Spleen (tissue), 11 donors: ENCODE measurements around the gene CYGB. TPM values are rescaled to one million over a fixed set of nuclear protein-coding genes. Genes with fewer than 3 reads are reported as not detected.

Experiments used
- DNase-seq: peaks from one replicate; pipeline ENCODE4 v3.0.0-alpha.2; 2020
- H3K27ac ChIP-seq, 8 donors: fragments of 200-600 bp; sonication (generic) in 7 of 8; 1 replicate in 4 of 8; 2 replicates in 4 of 8; pipeline versions ENCODE4 v1.5.0 to v1.8.0; 2016 to 2021; ENCODE audit warnings: inconsistent platforms in 4 of 8, mild to moderate bottlenecking in 4 of 8, moderate library complexity in 1 of 8
- H3K27me3 ChIP-seq, 7 donors: fragments of 200-600 bp; sonication (generic) in 6 of 7; replicated peaks in 1 of 7; 1 replicate in 4 of 7; 2 replicates in 3 of 7; pipeline versions ENCODE4 v1.5.0 to v1.8.0; 2016 to 2021; ENCODE audit warnings: inconsistent platforms in 3 of 7, mild to moderate bottlenecking in 1 of 7
- H3K36me3 ChIP-seq, 6 donors: fragments of 200-600 bp; sonication (generic) in 5 of 6; 1 replicate in 4 of 6; 2 replicates in 2 of 6; pipeline versions ENCODE4 v1.5.0 to v1.8.0; 2016 to 2021; ENCODE audit warnings: inconsistent platforms in 2 of 6
- H3K4me1 ChIP-seq, 6 donors: fragments of 200-600 bp; sonication (generic) in 5 of 6; 1 replicate in 3 of 6; 2 replicates in 3 of 6; pipeline versions ENCODE4 v1.5.0 to v1.8.0; 2016 to 2021; ENCODE audit warnings: inconsistent platforms in 3 of 6
- H3K4me3 ChIP-seq, 8 donors: fragments of 200-600 bp; sonication (generic) in 7 of 8; 1 replicate in 4 of 8; 2 replicates in 4 of 8; pipeline versions ENCODE4 v1.5.0 to v1.8.0; 2016 to 2021; ENCODE audit warnings: inconsistent platforms in 4 of 8, mild to moderate bottlenecking in 4 of 8, moderate library complexity in 2 of 8
- H3K9me3 ChIP-seq, 8 donors: fragments of 200-600 bp; sonication (generic) in 7 of 8; 1 replicate in 4 of 8; 2 replicates in 4 of 8; pipeline versions ENCODE4 v1.5.0 to v1.8.0; 2016 to 2021; ENCODE audit warnings: inconsistent platforms in 4 of 8
- POLR2A ChIP-seq, 3 donors: fragments of 450-650 bp; IDR thresholded peaks; one replicate each; pipeline ENCODE4 v1.5.1; 2017; ENCODE audit warnings: antibody characterized with exemption in 3 of 3, mild to moderate bottlenecking in 1 of 3
- POLR2AphosphoS5 ChIP-seq, 3 donors: sonication (generic); formaldehyde crosslinking; IDR thresholded peaks; one replicate each; pipeline ENCODE4 v1.5.1; 2017; ENCODE audit warnings: antibody characterized with exemption in 3 of 3
- WGBS, 5 donors: extraction: QIAGEN DNeasy Blood & Tissue Kit in 3 of 5; methylation state at CpG; one replicate each; pipeline versions ENCODE4 v1.1.5 to v1.1.7; 2013 to 2018; 5-methylcytosine and 5-hydroxymethylcytosine counted together
- intact Hi-C: fragments of 100-400 bp; cut with DNase I; formaldehyde crosslinking; loops from one replicate; pipeline ENCODE4 v1.15.0; 2023; ENCODE audit warnings: low total_unique reads
- polyA plus RNA-seq, 3 donors: library from polyadenylated mRNA; stranded (reverse); fragments of 200-250 nt; gene quantifications; one replicate each; pipeline ENCODE4 v1.2.1, GENCODE V29; 2013
- total RNA-seq, 7 donors: library from RNA; depleted of rRNA in 3 of 7; stranded (reverse); fragments of >200 nt in 3 of 7; fragmentation: NEBNext Ultra II Directional in 4 of 7; extraction: Animal tissue kit (Norgen Biotek cat#: 25700) in 4 of 7; gene quantifications; one replicate each; pipeline versions ENCODE4 v1.1.0 to v1.2.1, GENCODE V29; 2016 to 2021
- TF ChIP-seq, protein P1 (sequence below), 11 experiments: fragments of 200-600 bp in 7 of 11; fragments of 450-650 bp in 4 of 11; sonication (generic) in 4 of 11; IDR thresholded peaks in 8 of 11; conservative IDR thresholded peaks in 3 of 11; 1 replicate in 7 of 11; 2 replicates in 4 of 11; pipeline versions ENCODE4 v1.4.0 to v1.8.0; 2016 to 2021; ENCODE audit warnings: antibody characterized with exemption in 11 of 11, inconsistent platforms in 4 of 11, mild to moderate bottlenecking in 1 of 11
- donor health status: healthy with polysubstance abuse.
- donor health status: DM: no; HTN: no; CAD: no; lungs with moderate emphysema.
- donor health status: DM: no; HTN: no; CAD: no.
- donor health status: Bipolar disorder and iron deficiency.
- donor health status: healthy.
- donor health status: DM: no; HTN: no; CAD: no.
- donor health status: DM: yes; HTN: yes; CAD: no.

Gene CYGB
- total and polyA plus RNA-seq, 10 donors, result 3.5 to 21.0 (median 7.7) TPM

DNA sequence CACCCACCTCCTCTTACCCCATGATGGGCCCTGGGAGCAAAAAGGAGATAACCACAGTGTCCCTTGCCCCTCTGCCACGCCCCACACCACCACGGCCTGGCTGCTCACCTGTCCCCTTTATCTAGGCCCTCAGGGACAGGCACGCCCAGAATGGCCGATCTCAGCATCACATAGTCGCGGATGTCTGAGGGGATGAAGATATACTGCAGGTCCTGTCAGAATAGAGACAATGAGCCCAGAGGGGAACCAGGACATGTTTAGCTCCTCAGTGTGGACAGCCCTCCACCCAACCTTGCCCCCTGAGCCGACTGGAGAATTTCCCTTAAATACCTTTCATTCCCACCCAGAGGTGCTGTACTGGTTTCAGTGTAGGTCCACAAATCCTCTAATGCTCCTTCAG is 32.9 kb upstream of the CYGB start:
- peak; percentile 58 for DNase-seq
- peaks cover 0 to 25% (median 11%) of the 10 kb centered on the region in 6 donors for H3K36me3 ChIP-seq
- H3K27ac ChIP-seq, result peak overlapping the region in 1 of 8 donors; percentile 24
- no peaks in the 10 kb centered on the region for H3K9me3 ChIP-seq
- intact Hi-C loops, result no loop called here
- WGBS, 5 donors, result 79 to 95% (median 93%) methylated on average over 7 of the region's 7 CpGs
- H3K4me3 ChIP-seq, result no peak overlapping the region
- no peaks in the 10 kb centered on the region for H3K27me3 ChIP-seq
- TF ChIP-seq POLR2AphosphoS5 (IDR thresholded peaks at IDR 0.05) (no peak), POLR2A (IDR thresholded peaks at IDR 0.05) (no peak)
- TF ChIP-seq, protein P1, sequence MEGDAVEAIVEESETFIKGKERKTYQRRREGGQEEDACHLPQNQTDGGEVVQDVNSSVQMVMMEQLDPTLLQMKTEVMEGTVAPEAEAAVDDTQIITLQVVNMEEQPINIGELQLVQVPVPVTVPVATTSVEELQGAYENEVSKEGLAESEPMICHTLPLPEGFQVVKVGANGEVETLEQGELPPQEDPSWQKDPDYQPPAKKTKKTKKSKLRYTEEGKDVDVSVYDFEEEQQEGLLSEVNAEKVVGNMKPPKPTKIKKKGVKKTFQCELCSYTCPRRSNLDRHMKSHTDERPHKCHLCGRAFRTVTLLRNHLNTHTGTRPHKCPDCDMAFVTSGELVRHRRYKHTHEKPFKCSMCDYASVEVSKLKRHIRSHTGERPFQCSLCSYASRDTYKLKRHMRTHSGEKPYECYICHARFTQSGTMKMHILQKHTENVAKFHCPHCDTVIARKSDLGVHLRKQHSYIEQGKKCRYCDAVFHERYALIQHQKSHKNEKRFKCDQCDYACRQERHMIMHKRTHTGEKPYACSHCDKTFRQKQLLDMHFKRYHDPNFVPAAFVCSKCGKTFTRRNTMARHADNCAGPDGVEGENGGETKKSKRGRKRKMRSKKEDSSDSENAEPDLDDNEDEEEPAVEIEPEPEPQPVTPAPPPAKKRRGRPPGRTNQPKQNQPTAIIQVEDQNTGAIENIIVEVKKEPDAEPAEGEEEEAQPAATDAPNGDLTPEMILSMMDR (IDR thresholded peaks at IDR 0.05 in 8 of 11, conservative IDR thresholded peaks at IDR 0.05 in 3 of 11), result no peak
- peaks cover 4 to 50% (median 20%) of the 10 kb centered on the region in 6 donors for H3K4me1 ChIP-seq

DNA sequence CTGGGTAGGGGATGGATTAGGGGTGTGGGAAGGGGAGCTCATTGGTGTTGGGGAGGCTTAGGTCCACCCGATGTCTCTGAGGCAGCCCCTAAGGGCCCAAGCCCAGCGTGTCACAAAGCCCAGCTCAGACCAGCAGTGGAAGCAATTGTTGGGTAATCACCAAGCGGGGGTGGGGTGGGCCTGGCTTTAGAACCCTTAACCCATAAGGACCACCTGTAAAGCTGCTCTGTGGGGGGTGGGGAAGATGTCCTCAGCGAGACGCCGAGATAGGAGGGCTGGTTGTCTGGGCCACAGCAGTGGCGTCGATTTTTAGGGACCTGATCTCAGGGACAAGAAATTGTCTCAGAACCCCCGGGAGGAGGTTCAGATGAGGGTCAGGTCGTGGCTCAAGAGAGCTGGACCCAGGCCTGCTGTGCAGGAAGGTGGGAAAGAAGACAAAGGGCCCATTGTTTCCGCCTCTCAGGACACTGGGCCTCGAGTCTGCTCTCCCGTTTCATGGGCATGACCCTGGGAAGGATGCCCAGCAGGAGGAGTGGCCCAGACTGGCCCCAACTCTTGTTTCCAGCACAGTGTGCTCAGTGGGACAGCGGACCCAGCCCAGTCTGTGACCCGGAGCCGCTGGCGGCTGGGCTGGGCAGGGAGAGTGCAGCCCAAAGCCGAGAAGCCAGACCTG is 32.2 kb upstream of the CYGB start:
- Histone ChIP-seq H3K4me1 (peaks cover 4 to 50% (median 20%) of the 10 kb centered on the region in 6 donors), H3K27ac (peak overlapping the region in 1 of 8 donors; percentile 24), H3K4me3 (no peak overlapping the region), H3K9me3 (no peaks in the 10 kb centered on the region), H3K36me3 (peaks cover 0 to 32% (median 16%) of the 10 kb centered on the region in 6 donors), H3K27me3 (no peaks in the 10 kb centered on the region)
- intact Hi-C loops, result no loop called here
- TF ChIP-seq POLR2A (IDR thresholded peaks at IDR 0.05) (no peak), POLR2AphosphoS5 (IDR thresholded peaks at IDR 0.05) (peak; percentile 40 to 74 (median 70))
- TF ChIP-seq, protein P1 (IDR thresholded peaks at IDR 0.05 in 8 of 11, conservative IDR thresholded peaks at IDR 0.05 in 3 of 11), result peak in 1 of 11 experiments; percentile 14
- 60 to 80% (median 70%) methylated on average over 18 of the region's 18 CpGs for WGBS, 5 donors
- peak; percentile 82 for DNase-seq

DNA sequence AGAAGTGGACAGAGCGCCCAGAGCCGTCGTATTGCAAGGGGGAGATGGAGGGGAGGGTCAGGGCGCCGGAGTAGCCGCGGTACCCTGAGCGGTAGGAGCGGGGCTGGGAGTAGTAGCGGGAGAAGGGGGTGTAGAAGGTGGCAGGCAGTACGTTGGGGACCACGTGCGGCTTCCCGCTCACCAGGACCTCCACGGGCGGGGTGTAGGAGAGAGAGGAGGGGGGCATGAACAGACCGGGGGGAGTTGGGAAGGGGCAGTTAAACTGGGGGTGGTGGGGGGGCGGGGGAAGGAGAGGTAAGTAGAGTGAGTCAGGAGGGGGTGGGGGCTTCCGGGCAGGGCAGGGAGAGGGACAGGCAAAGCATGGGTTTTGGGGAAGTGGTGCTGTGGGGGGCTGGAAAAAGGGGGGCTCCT is 31.3 kb upstream of the CYGB start:
- 24 to 33% (median 29%) methylated on average over 19 of the region's 19 CpGs for WGBS, 5 donors
- no peaks in the 10 kb centered on the region for H3K27me3 ChIP-seq
- TF ChIP-seq, protein P1 (IDR thresholded peaks at IDR 0.05 in 8 of 11, conservative IDR thresholded peaks at IDR 0.05 in 3 of 11), result no peak
- TF ChIP-seq POLR2AphosphoS5 (IDR thresholded peaks at IDR 0.05), result peak in 1 of 3 donors; percentile 17
- intact Hi-C loops, result no loop called here
- H3K36me3 ChIP-seq, result peaks cover 0 to 41% (median 21%) of the 10 kb centered on the region in 6 donors
- peaks cover 4 to 50% (median 20%) of the 10 kb centered on the region in 6 donors for H3K4me1 ChIP-seq
- H3K4me3 ChIP-seq, result no peak overlapping the region
- no peaks in the 10 kb centered on the region for H3K9me3 ChIP-seq
- no peak overlapping the region for H3K27ac ChIP-seq
- peak; percentile 69 for DNase-seq

DNA sequence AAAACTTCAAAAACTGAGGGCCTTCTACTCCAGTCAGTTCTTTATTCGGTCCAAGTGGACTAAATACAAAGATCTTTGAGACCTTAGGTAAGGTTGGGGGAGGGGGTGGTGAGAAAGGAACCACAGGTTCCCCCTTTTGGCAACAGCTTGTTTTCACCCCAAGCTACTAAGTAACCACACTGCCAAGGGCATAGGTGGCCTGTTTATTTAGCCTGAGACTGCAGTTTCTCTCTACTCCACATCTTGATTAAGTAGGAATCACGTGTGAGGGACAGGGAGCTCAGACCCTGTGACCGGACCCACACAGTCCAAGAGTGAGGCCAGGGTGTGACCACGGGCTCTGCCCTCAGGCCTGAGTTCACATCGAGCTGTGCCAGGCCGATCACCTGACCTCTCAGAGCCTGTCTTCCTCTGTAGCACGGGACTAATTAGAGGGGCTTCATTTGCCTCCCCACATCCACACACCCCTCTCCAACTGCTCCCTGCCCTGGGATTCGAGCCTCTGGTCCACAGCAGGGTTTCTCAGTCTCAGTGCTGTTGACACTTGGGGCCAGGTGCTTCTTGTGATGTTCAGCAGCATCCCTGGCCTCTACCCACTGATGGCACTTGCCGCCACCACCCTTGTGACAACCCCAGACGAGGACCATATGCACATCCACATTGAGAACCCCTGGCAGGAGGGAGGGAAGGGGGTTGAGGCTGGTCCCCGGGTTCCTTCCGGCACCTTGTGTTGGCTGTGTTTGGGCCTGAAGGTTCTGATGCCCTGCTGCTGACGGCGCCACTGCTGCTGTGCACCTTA is 30.3 kb upstream of the CYGB start:
- H3K4me1 ChIP-seq, result peaks cover 4 to 57% (median 24%) of the 10 kb centered on the region in 6 donors
- peak overlapping the region in 1 of 8 donors; percentile 26 for H3K4me3 ChIP-seq
- 54 to 70% (median 58%) methylated on average over 10 to 14 of the region's 14 CpGs for WGBS, 5 donors
- DNase-seq, result peak; percentile 79
- no peaks in the 10 kb centered on the region for H3K9me3 ChIP-seq
- TF ChIP-seq POLR2A (IDR thresholded peaks at IDR 0.05) (no peak), POLR2AphosphoS5 (IDR thresholded peaks at IDR 0.05) (peak; percentile 35 to 63 (median 50))
- TF ChIP-seq, protein P1 (IDR thresholded peaks at IDR 0.05 in 8 of 11, conservative IDR thresholded peaks at IDR 0.05 in 3 of 11), result peak in 1 of 11 experiments; percentile 12
- intact Hi-C loops, result no loop called here
- peak overlapping the region in 5 of 8 donors; percentile 26 to 75 (median 69) for H3K27ac ChIP-seq
- H3K36me3 ChIP-seq, result peaks cover 0 to 51% (median 25%) of the 10 kb centered on the region in 6 donors
- no peaks in the 10 kb centered on the region for H3K27me3 ChIP-seq
